GM10847 (cell line): ENCODE data around the gene CATSPER3.

Source experiments
- POLR2A ChIP-seq: IDR thresholded peaks from 2 replicates; pipeline ENCODE4 v1.6.1; 2011; ENCODE audit not compliant: insufficient read length; ENCODE audit errors: extremely low read depth

CATSPER3 gene

GRCh38 chr5:134963098-134963497 lies 4.6 kb upstream of the CATSPER3 start:
- TF ChIP-seq POLR2A = no peak

GRCh38 chr5:134964359-134965270 lies 3.1 kb upstream of the CATSPER3 start:
- no peak for TF ChIP-seq POLR2A

- TF ChIP-seq POLR2A = no peak
Measured at GRCh38 chr5:134965271-134965825, 2.4 kb upstream of the CATSPER3 start.

GRCh38 chr5:134968055-134968454 lies 348 bp downstream of the CATSPER3 start:
- no peak for TF ChIP-seq POLR2A

- TF ChIP-seq POLR2A = no peak
Measured at GRCh38 chr5:134969166-134969565, 1.5 kb downstream of the CATSPER3 start.

GRCh38 chr5:134975078-134975715 lies 7.5 kb downstream of the CATSPER3 start:
- TF ChIP-seq POLR2A = no peak

GRCh38 chr5:134975843-134976242 lies 8.1 kb downstream of the CATSPER3 start:
- no peak for TF ChIP-seq POLR2A

GRCh38 chr5:134976841-134977240 lies 9.1 kb downstream of the CATSPER3 start:
- TF ChIP-seq POLR2A = no peak

GRCh38 chr5:134979416-134979815 lies 11.7 kb downstream of the CATSPER3 start:
- TF ChIP-seq POLR2A = no peak

GRCh38 chr5:134982230-134982629 lies 14.5 kb downstream of the CATSPER3 start:
- TF ChIP-seq POLR2A = no peak

GRCh38 chr5:134989266-134989830 lies 21.6 kb downstream of the CATSPER3 start:
- no peak for TF ChIP-seq POLR2A

GRCh38 chr5:134992148-134992547 lies 24.4 kb downstream of the CATSPER3 start:
- TF ChIP-seq POLR2A = no peak

- TF ChIP-seq POLR2A = no peak
Measured at GRCh38 chr5:134993161-134993560, 25.5 kb downstream of the CATSPER3 start.

- TF ChIP-seq POLR2A = no peak
Measured at GRCh38 chr5:134994560-134995156, 27.0 kb downstream of the CATSPER3 start.

GRCh38 chr5:134995850-134996402 lies 28.2 kb downstream of the CATSPER3 start:
- TF ChIP-seq POLR2A = no peak
